Measurements from ENCODE around the gene NOM1. TPM values are rescaled to one million over a fixed set of nuclear protein-coding genes. Genes with fewer than 3 reads are reported as not detected.

NOM1 gene
- polyA plus RNA-seq, 1 experiment = 10.4 TPM

DNA sequence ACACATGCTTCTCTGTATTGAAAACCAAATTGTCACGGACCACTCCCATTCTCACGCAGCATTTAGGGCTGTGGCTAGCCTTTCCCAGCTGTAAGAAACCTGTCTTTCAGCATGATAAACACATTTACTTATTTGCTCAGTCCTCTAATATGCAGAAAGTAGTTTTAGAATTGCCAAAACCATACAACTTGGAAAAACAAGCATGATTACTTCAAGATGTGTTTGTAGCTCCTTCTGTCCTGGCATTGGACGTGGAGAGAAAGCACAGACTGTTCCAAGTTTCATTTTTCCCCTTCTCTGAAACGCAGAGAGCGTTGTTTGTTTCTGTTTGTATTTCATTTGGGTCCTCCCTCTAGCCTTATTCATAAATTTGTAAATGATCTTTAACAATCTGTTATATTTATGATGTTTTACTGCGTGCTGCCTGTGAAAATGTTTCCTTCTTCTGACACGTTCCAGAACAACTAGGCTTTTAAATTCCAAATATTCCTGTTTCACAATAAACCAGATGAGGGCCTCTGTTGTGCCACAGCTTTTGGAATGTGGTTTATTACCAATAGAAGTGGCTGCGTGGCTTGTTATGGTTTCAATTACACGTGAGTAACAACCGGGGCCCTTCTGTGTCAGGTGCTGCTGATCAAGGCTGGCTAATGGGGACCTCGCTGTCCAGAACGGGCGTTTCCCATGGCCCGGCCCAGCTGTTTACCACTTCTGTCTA, 34.8 kb downstream of the NOM1 start:
- peak; percentile 8 for DNase-seq (ENCODE audit: low read depth, low spot score)
- no peak overlapping the region for H3K27ac ChIP-seq (ENCODE audit: low read depth, low read length)
- peaks cover 6% of the 10 kb centered on the region for H3K27me3 ChIP-seq (ENCODE audit: control insufficient read depth, insufficient read depth, low read length)
- H3K4me3 ChIP-seq (ENCODE audit: low read depth, low read length) = no peak overlapping the region
- peaks cover 3% of the 10 kb centered on the region for H3K9me3 ChIP-seq (ENCODE audit: control insufficient read depth, insufficient read depth, low read length)
- ChIA-PET CTCF (interaction anchor here (1.0 to 1.1 kb wide), 2 partner anchors 15 to 290 kb away, joined by 3 to 6 read pairs; no protein-coding TSS in a partner anchor), POLR2A (no interaction called here)
- TF ChIP-seq, protein P1, sequence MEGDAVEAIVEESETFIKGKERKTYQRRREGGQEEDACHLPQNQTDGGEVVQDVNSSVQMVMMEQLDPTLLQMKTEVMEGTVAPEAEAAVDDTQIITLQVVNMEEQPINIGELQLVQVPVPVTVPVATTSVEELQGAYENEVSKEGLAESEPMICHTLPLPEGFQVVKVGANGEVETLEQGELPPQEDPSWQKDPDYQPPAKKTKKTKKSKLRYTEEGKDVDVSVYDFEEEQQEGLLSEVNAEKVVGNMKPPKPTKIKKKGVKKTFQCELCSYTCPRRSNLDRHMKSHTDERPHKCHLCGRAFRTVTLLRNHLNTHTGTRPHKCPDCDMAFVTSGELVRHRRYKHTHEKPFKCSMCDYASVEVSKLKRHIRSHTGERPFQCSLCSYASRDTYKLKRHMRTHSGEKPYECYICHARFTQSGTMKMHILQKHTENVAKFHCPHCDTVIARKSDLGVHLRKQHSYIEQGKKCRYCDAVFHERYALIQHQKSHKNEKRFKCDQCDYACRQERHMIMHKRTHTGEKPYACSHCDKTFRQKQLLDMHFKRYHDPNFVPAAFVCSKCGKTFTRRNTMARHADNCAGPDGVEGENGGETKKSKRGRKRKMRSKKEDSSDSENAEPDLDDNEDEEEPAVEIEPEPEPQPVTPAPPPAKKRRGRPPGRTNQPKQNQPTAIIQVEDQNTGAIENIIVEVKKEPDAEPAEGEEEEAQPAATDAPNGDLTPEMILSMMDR (IDR thresholded peaks at IDR 0.05; ENCODE audit: low read depth, low read length) = no peak

DNA sequence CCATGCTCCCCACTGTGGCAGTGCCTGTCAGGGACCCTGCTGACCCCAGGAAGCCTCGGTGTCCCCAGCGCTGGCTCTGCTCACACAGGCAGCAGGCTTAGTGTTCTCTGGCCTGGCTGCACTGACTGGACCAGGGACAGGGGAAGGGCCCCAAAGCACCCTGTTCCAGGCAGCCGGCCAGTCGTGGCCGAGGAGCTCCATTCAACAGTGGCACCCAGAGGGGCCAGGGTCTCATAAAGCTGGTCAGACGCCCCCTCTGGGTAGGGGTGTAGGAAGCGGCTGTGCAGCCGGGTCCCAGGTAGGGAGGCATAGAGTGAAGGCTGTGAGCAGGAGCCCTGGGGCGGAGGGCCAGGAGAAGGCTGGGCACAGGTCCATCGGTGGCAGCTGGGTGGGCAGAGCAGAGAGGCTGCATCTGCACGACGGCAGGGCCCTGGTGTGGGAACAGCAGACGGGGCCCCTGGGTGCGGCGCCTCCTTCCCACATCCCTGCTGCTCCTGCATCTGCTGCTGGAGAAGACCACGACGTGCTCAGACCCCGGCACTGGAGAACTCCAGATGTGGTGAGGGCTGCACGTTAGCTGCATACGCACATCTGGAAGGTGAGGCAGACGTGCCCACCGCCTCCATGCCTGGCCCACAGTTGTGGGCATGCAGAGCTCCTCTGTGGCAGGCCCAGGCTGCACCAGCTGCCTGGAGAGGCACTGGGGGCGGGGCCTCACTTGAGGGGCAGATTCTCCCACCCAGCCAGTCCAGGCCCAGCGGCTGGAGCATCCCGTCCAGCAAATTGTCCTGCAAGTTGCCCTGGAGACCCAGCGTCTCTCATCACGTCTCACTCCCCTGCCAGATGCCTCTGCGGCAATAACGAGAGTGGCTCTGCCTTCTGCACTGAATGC, 35.8 kb downstream of the NOM1 start:
- CTCF ChIA-PET = no interaction called here

DNA sequence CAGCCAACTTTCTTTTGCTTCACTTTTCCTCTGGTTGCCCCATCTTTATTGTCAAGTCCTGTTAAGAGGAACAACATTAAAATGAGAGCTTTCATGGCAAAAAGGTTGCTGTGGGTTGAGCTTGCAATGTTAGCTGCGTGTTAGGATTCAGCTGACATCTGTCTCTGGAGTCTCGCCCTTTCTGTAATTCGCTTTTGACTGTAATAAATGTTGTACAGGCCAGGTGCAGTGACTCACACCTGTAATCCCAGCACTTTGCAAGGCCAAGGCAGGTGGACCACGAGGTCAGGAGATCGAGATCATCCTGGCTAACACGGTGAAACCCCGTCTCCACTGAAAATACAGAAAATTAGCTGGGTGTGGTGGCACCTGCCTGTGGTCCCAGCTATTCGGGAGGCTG, 36.9 kb downstream of the NOM1 start:
- Histone ChIP-seq H3K27ac (ENCODE audit: low read depth, low read length) (no peak overlapping the region), H3K27me3 (ENCODE audit: control insufficient read depth, insufficient read depth, low read length) (peaks cover 12% of the 10 kb centered on the region), H3K9me3 (ENCODE audit: control insufficient read depth, insufficient read depth, low read length) (no peaks in the 10 kb centered on the region; the same call in 1 of the 2 replicates), H3K4me3 (ENCODE audit: low read depth, low read length) (no peak overlapping the region)
- no peak for DNase-seq (ENCODE audit: low read depth, low spot score)
- POLR2A ChIA-PET = no interaction called here
- TF ChIP-seq, protein P1 (IDR thresholded peaks at IDR 0.05; ENCODE audit: low read depth, low read length) = no peak
- CTCF ChIA-PET = interaction anchor here (0.7 kb wide), 1 partner anchor 37 kb away, joined by 5 read pairs; no protein-coding TSS in a partner anchor

More for the DNA sequence above, 35.8 kb downstream of the NOM1 start:
- POLR2A ChIA-PET = no interaction called here
- no peak overlapping the region for H3K27ac ChIP-seq (ENCODE audit: low read depth, low read length)
- no peaks in the 10 kb centered on the region; the same call in 1 of the 2 replicates for H3K9me3 ChIP-seq (ENCODE audit: control insufficient read depth, insufficient read depth, low read length)
- H3K27me3 ChIP-seq (ENCODE audit: control insufficient read depth, insufficient read depth, low read length) = peaks cover 10% of the 10 kb centered on the region
- H3K4me3 ChIP-seq (ENCODE audit: low read depth, low read length) = no peak overlapping the region
- DNase-seq (ENCODE audit: low read depth, low spot score) = no peak
- TF ChIP-seq, protein P1 (IDR thresholded peaks at IDR 0.05; ENCODE audit: low read depth, low read length) = no peak

DNA sequence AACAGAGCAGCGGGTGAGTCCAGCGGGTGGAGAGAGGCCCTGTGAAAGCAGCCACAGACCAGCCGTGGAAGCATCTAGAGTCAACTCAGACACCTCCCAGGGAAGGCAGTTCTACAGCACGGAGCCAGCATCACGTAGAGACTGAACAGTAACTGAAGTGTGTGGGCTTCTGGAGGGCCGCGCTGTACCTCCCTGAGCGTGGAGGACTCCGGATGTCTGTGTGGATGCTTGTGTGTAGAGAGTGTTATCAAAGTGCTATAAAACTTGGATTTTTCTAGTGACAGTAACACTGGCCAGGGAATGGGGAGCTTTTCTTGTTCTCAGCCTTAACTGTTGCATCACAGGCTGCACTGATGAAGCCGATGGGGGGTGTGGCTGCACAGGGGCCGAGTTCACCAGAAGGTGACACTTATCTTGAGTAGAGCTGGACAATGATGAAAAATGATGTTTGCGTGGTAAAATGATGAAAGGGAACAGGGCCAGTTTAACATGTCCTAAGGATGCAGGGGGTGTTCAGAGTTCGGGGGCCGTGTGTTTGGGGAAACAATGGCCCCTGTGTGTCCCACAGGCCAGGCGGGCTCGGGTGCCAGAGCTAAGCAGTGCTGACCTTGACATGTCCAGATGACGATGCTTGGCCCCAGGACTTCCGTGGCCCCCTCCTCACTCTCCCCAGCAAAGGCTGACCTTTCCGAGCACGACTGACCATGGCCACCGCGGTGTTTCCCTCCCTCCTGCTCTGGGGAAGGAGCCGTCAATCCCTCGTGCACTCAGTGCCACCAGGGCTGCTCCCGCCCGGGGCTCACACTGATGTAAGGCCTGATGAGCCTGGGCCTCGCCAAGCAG, 39.1 kb downstream of the NOM1 start:
- peaks cover 27% of the 10 kb centered on the region for H3K27me3 ChIP-seq (ENCODE audit: control insufficient read depth, insufficient read depth, low read length)
- H3K4me3 ChIP-seq (ENCODE audit: low read depth, low read length) = no peak overlapping the region
- no peak overlapping the region for H3K27ac ChIP-seq (ENCODE audit: low read depth, low read length)
- ChIA-PET CTCF (no interaction called here), POLR2A (no interaction called here)
- TF ChIP-seq, protein P1 (IDR thresholded peaks at IDR 0.05; ENCODE audit: low read depth, low read length) = no peak
- no peaks in the 10 kb centered on the region; the same call in 1 of the 2 replicates for H3K9me3 ChIP-seq (ENCODE audit: control insufficient read depth, insufficient read depth, low read length)
- DNase-seq (ENCODE audit: low read depth, low spot score) = no peak
